ENCODE data around the gene ARL4C. TPM values are rescaled to one million over a fixed set of nuclear protein-coding genes. Genes with fewer than 3 reads are reported as not detected.
A peak's percentile ranks its signal among the peaks of the same experiment; 100 is the strongest.

ARL4C gene
- total RNA-seq, 1 experiment from 2014 or later, result 14.5 TPM

DNA sequence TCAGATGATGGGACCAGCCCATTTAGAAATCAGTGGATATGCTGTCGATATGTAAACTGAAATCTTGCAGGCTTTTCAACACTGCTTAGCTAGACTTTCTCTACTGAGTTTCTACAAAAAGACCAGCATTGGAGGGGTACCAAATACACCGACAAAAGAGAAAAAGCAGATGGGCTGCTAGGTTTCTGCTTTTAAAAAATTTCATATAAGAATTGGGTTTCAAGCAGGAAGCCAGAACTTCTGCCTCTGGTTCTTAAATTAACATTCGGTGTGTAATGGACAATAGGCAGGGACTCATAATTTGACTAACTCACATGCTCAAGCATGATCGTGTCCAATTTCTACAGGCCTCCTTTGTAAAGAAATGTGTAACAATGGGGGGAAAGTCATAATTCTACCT is 3.1 kb downstream of the ARL4C start:
- peak overlapping the region; percentile 86 for H3K4me3 ChIP-seq

GRCh38 chr2:234492717-234493485 is 4.0 kb downstream of the ARL4C start:
- Histone ChIP-seq H3K36me3 (peaks cover 7% of the 10 kb centered on the region), H3K27ac (no peak overlapping the region), H3K27me3 (replicated peaks) (no peaks in the 10 kb centered on the region), H3K9me3 (replicated peaks) (no peaks in the 10 kb centered on the region), H3K4me1 (replicated peaks) (peaks cover 27% of the 10 kb centered on the region), H3K4me3 (no peak overlapping the region)
- DNase-seq (ENCODE audit: low read depth in 1 of 2, low spot score in 2 of 2), result peak in 1 of 2 experiments; percentile 37

More for the DNA sequence above, 3.1 kb downstream of the ARL4C start:
- no peaks in the 10 kb centered on the region for H3K9me3 ChIP-seq (replicated peaks)
- H3K27ac ChIP-seq, result no peak overlapping the region
- peaks cover 27% of the 10 kb centered on the region for H3K4me1 ChIP-seq (replicated peaks)
- H3K36me3 ChIP-seq, result peaks cover 7% of the 10 kb centered on the region
- no peaks in the 10 kb centered on the region for H3K27me3 ChIP-seq (replicated peaks)
- DNase-seq (ENCODE audit: low read depth in 1 of 2, low spot score in 2 of 2), result no peak

- no peak overlapping the region for H3K27ac ChIP-seq
- H3K36me3 ChIP-seq, result peaks cover 7% of the 10 kb centered on the region
- no peak for DNase-seq (ENCODE audit: low read depth in 1 of 2, low spot score in 2 of 2)
- no peaks in the 10 kb centered on the region for H3K27me3 ChIP-seq (replicated peaks)
- peaks cover 21% of the 10 kb centered on the region for H3K4me1 ChIP-seq (replicated peaks)
- no peaks in the 10 kb centered on the region for H3K9me3 ChIP-seq (replicated peaks)
- H3K4me3 ChIP-seq, result no peak overlapping the region
Measured at GRCh38 chr2:234491897-234492296, 5.0 kb downstream of the ARL4C start.

GRCh38 chr2:234491281-234491680 is 5.6 kb downstream of the ARL4C start:
- Histone ChIP-seq H3K27me3 (replicated peaks) (no peaks in the 10 kb centered on the region), H3K27ac (no peak overlapping the region), H3K4me1 (replicated peaks) (peaks cover 20% of the 10 kb centered on the region), H3K36me3 (peaks cover 6% of the 10 kb centered on the region), H3K4me3 (no peak overlapping the region), H3K9me3 (replicated peaks) (no peaks in the 10 kb centered on the region)
- no peak for DNase-seq (ENCODE audit: low read depth in 1 of 2, low spot score in 2 of 2)

GRCh38 chr2:234490271-234491091 is 6.4 kb downstream of the ARL4C start:
- no peaks in the 10 kb centered on the region for H3K9me3 ChIP-seq (replicated peaks)
- H3K36me3 ChIP-seq, result peaks cover 4% of the 10 kb centered on the region; the same call in 1 of the 2 replicates
- H3K4me1 ChIP-seq (replicated peaks), result peaks cover 15% of the 10 kb centered on the region
- no peak for DNase-seq (ENCODE audit: low read depth in 1 of 2, low spot score in 2 of 2)
- H3K4me3 ChIP-seq, result no peak overlapping the region
- no peak overlapping the region for H3K27ac ChIP-seq
- no peaks in the 10 kb centered on the region for H3K27me3 ChIP-seq (replicated peaks)

DNA sequence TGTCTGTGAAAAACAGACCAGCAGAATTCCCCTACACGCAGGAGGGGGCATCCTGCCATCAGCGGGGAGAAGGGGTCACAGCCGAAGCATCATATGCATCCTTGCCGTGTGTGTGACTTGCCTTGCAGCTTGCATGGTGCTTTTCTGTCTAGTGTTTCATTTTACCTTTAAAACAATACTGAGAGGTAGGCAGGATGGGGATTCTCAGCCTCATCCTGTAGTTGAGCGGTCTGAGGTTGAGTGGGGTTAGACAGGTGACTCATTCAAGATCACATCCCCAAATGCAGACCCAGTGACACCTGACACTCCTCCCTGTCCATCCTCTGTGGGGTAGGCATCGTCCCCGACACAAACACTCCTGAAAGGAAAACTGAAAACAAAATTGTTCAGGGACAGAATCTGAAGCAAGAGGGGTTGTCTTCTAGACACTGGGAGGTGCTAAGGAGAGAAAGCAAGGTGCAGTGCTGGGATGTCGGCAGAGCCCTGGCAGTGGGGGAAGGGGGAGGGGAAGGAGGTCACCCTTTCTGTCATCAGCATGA is 7.9 kb downstream of the ARL4C start:
- no peak overlapping the region for H3K27ac ChIP-seq
- no peaks in the 10 kb centered on the region for H3K27me3 ChIP-seq (replicated peaks)
- peaks cover 3% of the 10 kb centered on the region; the same call in 1 of the 2 replicates for H3K36me3 ChIP-seq
- H3K4me1 ChIP-seq (replicated peaks), result peaks cover 12% of the 10 kb centered on the region
- no peaks in the 10 kb centered on the region for H3K9me3 ChIP-seq (replicated peaks)
- DNase-seq (ENCODE audit: low read depth in 1 of 2, low spot score in 2 of 2), result no peak
- no peak overlapping the region for H3K4me3 ChIP-seq

GRCh38 chr2:234488486-234488885 is 8.4 kb downstream of the ARL4C start:
- Histone ChIP-seq H3K4me1 (replicated peaks) (peaks cover 7% of the 10 kb centered on the region), H3K27ac (no peak overlapping the region), H3K4me3 (no peak overlapping the region), H3K36me3 (no peaks in the 10 kb centered on the region; the same call in 1 of the 2 replicates), H3K27me3 (replicated peaks) (no peaks in the 10 kb centered on the region), H3K9me3 (replicated peaks) (no peaks in the 10 kb centered on the region)
- no peak for DNase-seq (ENCODE audit: low read depth in 1 of 2, low spot score in 2 of 2)

DNA sequence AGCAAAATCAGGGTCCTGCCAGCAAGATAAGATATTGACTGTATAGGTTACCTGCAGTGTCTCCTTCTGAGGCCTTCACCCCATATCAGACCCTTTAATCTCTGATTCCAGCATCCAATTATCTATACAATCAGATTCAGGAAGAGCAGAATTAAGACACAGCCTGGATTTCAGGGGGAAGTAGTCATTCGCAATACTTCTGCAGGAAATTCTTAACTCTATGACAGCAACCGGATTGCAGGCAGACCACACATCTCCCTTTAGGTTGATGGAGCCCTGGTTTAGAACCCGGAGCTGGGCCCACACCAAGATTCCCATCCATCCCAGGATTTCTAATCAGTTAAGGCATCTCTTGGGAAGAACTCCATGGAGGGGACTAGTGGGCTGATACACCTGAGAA is 9.5 kb downstream of the ARL4C start:
- H3K27me3 ChIP-seq (replicated peaks), result no peaks in the 10 kb centered on the region
- H3K36me3 ChIP-seq, result no peaks in the 10 kb centered on the region; the same call in 1 of the 2 replicates
- no peaks in the 10 kb centered on the region; the same call in 1 of the 2 replicates for H3K4me1 ChIP-seq (replicated peaks)
- H3K27ac ChIP-seq, result no peak overlapping the region
- H3K9me3 ChIP-seq (replicated peaks), result no peaks in the 10 kb centered on the region
- DNase-seq (ENCODE audit: low read depth in 1 of 2, low spot score in 2 of 2), result no peak
- H3K4me3 ChIP-seq, result no peak overlapping the region

DNA sequence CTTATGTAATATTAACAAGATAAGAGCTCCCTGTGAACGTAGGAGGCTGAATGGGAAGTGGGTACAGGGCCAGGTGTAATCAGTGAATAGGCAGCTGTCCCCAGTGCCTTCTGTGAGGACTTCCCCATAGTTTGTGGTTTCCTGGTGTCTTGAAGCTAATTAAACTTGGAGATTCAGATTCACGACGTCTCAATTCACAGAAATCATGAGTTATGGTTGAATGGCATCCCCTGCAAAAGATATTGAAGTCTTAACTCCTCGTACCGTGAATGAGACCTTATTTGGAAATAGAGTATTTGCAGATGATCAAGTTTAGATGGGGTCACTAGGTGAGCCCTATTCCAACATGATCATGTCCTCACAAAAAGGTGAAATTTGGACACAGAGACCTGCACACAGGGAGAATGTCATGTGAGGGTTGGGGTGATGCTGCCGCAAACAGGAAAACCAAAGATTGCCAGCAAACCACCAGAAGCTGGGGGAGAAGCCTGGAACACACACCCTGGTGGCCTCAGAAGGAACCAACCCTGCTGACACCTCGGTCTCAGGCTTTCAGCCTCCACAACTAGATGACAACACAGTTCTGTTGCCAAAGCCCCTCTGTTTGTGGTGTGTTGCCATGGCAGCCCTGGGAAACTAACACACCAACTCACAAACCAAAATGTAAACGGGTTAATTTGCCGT is 13.2 kb downstream of the ARL4C start:
- DNase-seq (ENCODE audit: low read depth in 1 of 2, low spot score in 2 of 2), result no peak
- Histone ChIP-seq H3K27me3 (replicated peaks) (no peaks in the 10 kb centered on the region), H3K4me1 (replicated peaks) (no peaks in the 10 kb centered on the region), H3K9me3 (replicated peaks) (no peaks in the 10 kb centered on the region), H3K4me3 (no peak overlapping the region), H3K36me3 (no peaks in the 10 kb centered on the region), H3K27ac (no peak overlapping the region)

- no peak for DNase-seq (ENCODE audit: low read depth in 1 of 2, low spot score in 2 of 2)
- H3K36me3 ChIP-seq, result no peaks in the 10 kb centered on the region
- no peaks in the 10 kb centered on the region for H3K27me3 ChIP-seq (replicated peaks)
- H3K4me1 ChIP-seq (replicated peaks), result no peaks in the 10 kb centered on the region
- no peak overlapping the region for H3K4me3 ChIP-seq
- no peaks in the 10 kb centered on the region for H3K9me3 ChIP-seq (replicated peaks)
- H3K27ac ChIP-seq, result no peak overlapping the region
Measured at GRCh38 chr2:234481301-234481700, 15.6 kb downstream of the ARL4C start.

GRCh38 chr2:234480337-234480736 is 16.5 kb downstream of the ARL4C start:
- H3K27ac ChIP-seq, result no peak overlapping the region
- no peak for DNase-seq (ENCODE audit: low read depth in 1 of 2, low spot score in 2 of 2)
- no peaks in the 10 kb centered on the region for H3K4me1 ChIP-seq (replicated peaks)

DNA sequence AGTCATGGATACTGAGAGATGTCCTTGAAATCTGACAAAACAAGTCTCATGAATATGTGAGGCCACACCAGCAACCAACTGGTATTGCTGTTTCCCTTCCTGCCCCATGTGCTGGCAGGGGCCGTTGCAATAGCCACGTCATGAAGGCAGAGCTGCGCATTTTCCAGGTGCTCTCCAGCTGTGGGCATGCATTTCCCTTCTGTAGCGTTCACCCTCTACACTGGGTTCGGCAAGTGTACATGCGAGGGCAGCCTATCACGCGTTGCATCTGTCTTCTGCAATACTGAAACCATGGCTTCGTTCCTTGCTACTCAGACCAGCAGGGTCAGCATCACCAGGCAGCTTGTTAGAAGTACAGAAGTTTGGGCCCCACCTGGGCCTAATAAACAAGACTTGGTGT is 17.4 kb downstream of the ARL4C start:
- DNase-seq (ENCODE audit: low read depth in 1 of 2, low spot score in 2 of 2), result no peak
- Histone ChIP-seq H3K36me3 (no peaks in the 10 kb centered on the region), H3K9me3 (replicated peaks) (no peaks in the 10 kb centered on the region), H3K27ac (no peak overlapping the region), H3K4me1 (replicated peaks) (no peaks in the 10 kb centered on the region), H3K4me3 (no peak overlapping the region), H3K27me3 (replicated peaks) (no peaks in the 10 kb centered on the region)

More at GRCh38 chr2:234480337-234480736, 16.5 kb downstream of the ARL4C start:
- no peaks in the 10 kb centered on the region for H3K36me3 ChIP-seq
- no peaks in the 10 kb centered on the region for H3K27me3 ChIP-seq (replicated peaks)
- H3K4me3 ChIP-seq, result no peak overlapping the region
- no peaks in the 10 kb centered on the region for H3K9me3 ChIP-seq (replicated peaks)

GRCh38 chr2:234478121-234478858 is 18.6 kb downstream of the ARL4C start:
- no peak for DNase-seq (ENCODE audit: low read depth in 1 of 2, low spot score in 2 of 2)
- Histone ChIP-seq H3K4me3 (no peak overlapping the region), H3K27me3 (replicated peaks) (no peaks in the 10 kb centered on the region), H3K36me3 (no peaks in the 10 kb centered on the region), H3K27ac (no peak overlapping the region), H3K9me3 (replicated peaks) (no peaks in the 10 kb centered on the region), H3K4me1 (replicated peaks) (no peaks in the 10 kb centered on the region)
